K562 (cell line): ENCODE data around the gene ZKSCAN5. TPM values are rescaled to one million over a fixed set of nuclear protein-coding genes. Genes with fewer than 3 reads are reported as not detected.
"Not testable (repeated sequence)": the region's sequence is repeated elsewhere in the genome, so short reads cannot be mapped to it uniquely, and the experiment has no call there.

Experiments
- ATAC-seq: fragments of 200-7000 bp; cut with Tn5 transposase; 3 replicates; pipeline ENCODE4 v1.9.1; 2020; ENCODE audit warnings: moderate library complexity
- BruUV-seq: library from RNA; stranded (reverse); fragments of 400-500 nt; replicated peaks from 2 replicates; lab custom pipeline; 2021; lab: Mats Ljungman, UMichigan
- CTCF ChIA-PET: fragments of 300-600 bp; formaldehyde crosslinking; extraction: SDS; loops from one replicate; lab custom pipeline; 2021; ENCODE audit warnings: low intra/inter-chr PET ratio; lab: Yijun Ruan, JAX
- POLR2A ChIA-PET: fragments of 300-600, 350-650 bp; sonication (Branson Sonifier 250); formaldehyde crosslinking; extraction: SDS; loops from one replicate; lab custom pipeline; 2021; ENCODE audit warnings: antibody characterized with exemption, inconsistent platforms; lab: Yijun Ruan, JAX
- DNase-seq, 4 experiments: peaks; one replicate each; pipeline versions ENCODE4 v3.0.0 to v3.0.0-alpha.2; 2011 to 2018; ENCODE audit warnings: low spot score in 3 of 4, mixed read lengths in 3 of 4; ENCODE audit errors: extremely low read depth in 1 of 4
- FAIRE-seq: peaks from 2 replicates; lab custom pipeline; 2011; peaks lifted over from hg19 to GRCh38; lab: Jason Lieb, UNC
- H2AFZ ChIP-seq: 2 replicates; pipeline ENCODE4 v1.6.0; 2011; ENCODE audit warnings: low read depth, low read length, control low read depth, inconsistent platforms
- H3K27ac ChIP-seq: fragments of 200-600 bp; 3 replicates; pipeline ENCODE4 v1.8.0; 2011; ENCODE audit warnings: low read depth, mild to moderate bottlenecking, control low read depth, inconsistent platforms, low read length, moderate library complexity, mixed read lengths; ENCODE audit errors: extremely low read depth
- H3K27me3 ChIP-seq, 2 experiments: fragments of 300-600 bp in 1 of 2; 2 replicates in 1 of 2; 3 replicates in 1 of 2; pipeline versions ENCODE4 v1.6.0 to v1.8.0; 2011; ENCODE audit warnings: inconsistent platforms in 2 of 2, low read length in 2 of 2, mild to moderate bottlenecking in 1 of 2, mixed read lengths in 1 of 2, moderate library complexity in 1 of 2; ENCODE audit not compliant: control insufficient read depth in 2 of 2, insufficient read depth in 2 of 2
- H3K36me3 ChIP-seq: fragments of 300-600 bp; 3 replicates; pipeline ENCODE4 v1.8.0; 2011; ENCODE audit warnings: mild to moderate bottlenecking, low read length, inconsistent platforms; ENCODE audit not compliant: control insufficient read depth, insufficient read depth
- H3K4me1 ChIP-seq, 2 experiments: fragments of 200-600 bp in 1 of 2; replicated peaks in 1 of 2; 2 replicates in 1 of 2; 3 replicates in 1 of 2; pipeline versions ENCODE4 v1.5.1 to v1.8.0; 2011; ENCODE audit warnings: inconsistent platforms in 2 of 2, low read length in 2 of 2, mild to moderate bottlenecking in 1 of 2, mixed read lengths in 1 of 2, moderate library complexity in 1 of 2; ENCODE audit not compliant: control insufficient read depth in 2 of 2, insufficient read depth in 2 of 2
- H3K4me2 ChIP-seq: 2 replicates; pipeline ENCODE4 v1.6.1; 2011; ENCODE audit warnings: low read length, control low read depth, inconsistent platforms, mixed read lengths; ENCODE audit not compliant: insufficient read depth
- H3K4me3 ChIP-seq: fragments of 200-600 bp; sonication (generic), shearing (Covaris generic); 2 replicates; pipeline ENCODE4 v1.5.1; 2016; ENCODE audit warnings: control low read depth, inconsistent platforms
- H3K79me2 ChIP-seq: fragments of 200-600 bp; 3 replicates; pipeline ENCODE4 v1.8.0; 2011; ENCODE audit warnings: low read length, inconsistent platforms; ENCODE audit not compliant: control insufficient read depth, insufficient read depth
- H3K9ac ChIP-seq, 2 experiments: 2 replicates each; pipeline versions ENCODE4 v1.6.0 to v1.6.1; 2011; ENCODE audit warnings: low read depth in 2 of 2, low read length in 2 of 2, control low read depth in 1 of 2, inconsistent platforms in 1 of 2, mild to moderate bottlenecking in 1 of 2, mixed read lengths in 1 of 2; ENCODE audit not compliant: insufficient read depth in 1 of 2
- H3K9me1 ChIP-seq: one replicate; pipeline ENCODE4 v1.6.0; 2011; ENCODE audit warnings: inconsistent platforms, mild to moderate bottlenecking, low read length, moderate library complexity; ENCODE audit not compliant: control insufficient read depth, insufficient read depth
- H3K9me3 ChIP-seq: replicated peaks from 2 replicates; pipeline ENCODE4 v1.5.1; 2011; ENCODE audit warnings: low read depth, low read length, inconsistent platforms; ENCODE audit not compliant: control insufficient read depth, insufficient read depth
- H4K20me1 ChIP-seq: replicated peaks from 2 replicates; pipeline ENCODE4 v1.6.1; 2011; ENCODE audit warnings: low read length, inconsistent platforms, mixed read lengths; ENCODE audit not compliant: control insufficient read depth, insufficient read depth
- ATF2 ChIP-seq: sonication (generic); formaldehyde crosslinking; IDR thresholded peaks from 2 replicates; pipeline ENCODE4 v1.8.1; 2022; ENCODE audit warnings: missing genetic modification reagents
- CBX1 ChIP-seq: sonication (generic); IDR thresholded peaks from 2 replicates; pipeline ENCODE4 v1.6.1; 2016; ENCODE audit warnings: antibody characterized with exemption, low read depth, mild to moderate bottlenecking
- HDAC8 ChIP-seq: fragments of 450-650 bp; IDR thresholded peaks from 2 replicates; pipeline ENCODE4 v1.6.1; 2016; ENCODE audit warnings: mild to moderate bottlenecking, missing genetic modification characterization, moderate library complexity, missing compliant biosample characterization
- HMGN3 ChIP-seq: IDR thresholded peaks from 2 replicates; pipeline ENCODE4 v1.6.1; 2011; ENCODE audit warnings: borderline replicate concordance, low read depth, mild to moderate bottlenecking, mixed read lengths, low read length; ENCODE audit not compliant: insufficient read length; ENCODE audit errors: extremely low read depth
- PHTF2 ChIP-seq: fragments of 250-450 bp; sonication (Bioruptor Pico); IDR thresholded peaks from 2 replicates; pipeline ENCODE4 v1.5.0; 2021; ENCODE audit warnings: mild to moderate bottlenecking
- TBL1XR1 ChIP-seq, 2 experiments: IDR thresholded peaks; 2 replicates each; pipeline ENCODE4 v1.6.1; 2012; ENCODE audit warnings: improper control_type of control experiment in 2 of 2, low read length in 2 of 2, mild to moderate bottlenecking in 1 of 2
- ZC3H11A ChIP-seq: IDR thresholded peaks from 2 replicates; pipeline ENCODE4 v1.6.1; 2012; ENCODE audit warnings: low read depth, low read length, improper control_type of control experiment
- ZNF165 ChIP-seq: fragments of 250-450 bp; sonication (Bioruptor Pico); IDR thresholded peaks from 2 replicates; pipeline ENCODE4 v1.4.0; 2020; ENCODE audit warnings: borderline replicate concordance
- WGBS: fragments of 100-300 bp; shearing (Covaris generic); methylation state at CpG from one replicate; pipeline ENCODE4 v1.1.6; 2016; ENCODE audit warnings: low coverage, mixed read lengths; ENCODE audit not compliant: insufficient coverage; ENCODE audit errors: missing lambda C conversion rate; 5-methylcytosine and 5-hydroxymethylcytosine counted together
- in situ Hi-C: fragments of 300-500 bp; cut with MboI; formaldehyde crosslinking; loops from 4 replicates; pipeline ENCODE4 v1.15.0; 2018; ENCODE audit warnings: inconsistent platforms, mixed read lengths
- intact Hi-C: fragments of 100-400 bp; cut with micrococcal nuclease; formaldehyde crosslinking; loops from 2 replicates; pipeline ENCODE4 v1.14.2; 2022
- polyA plus RNA-seq, 8 experiments: library from polyadenylated mRNA; depleted of rRNA in 4 of 8; stranded (reverse) in 5 of 8; unstranded in 3 of 8; fragments of >200 nt; fragmentation: Nextera tagmentation in 2 of 8; fragmentation: Illumina TruSeq in 1 of 8; extraction: Ambion mirVana in 2 of 8; extraction: Trizol in 1 of 8; gene quantifications; 2 replicates each; pipeline versions ENCODE4 v1.2.1 to v1.2.3, GENCODE V29; 2011 to 2014; ENCODE audit warnings: inconsistent platforms in 1 of 8, missing spikeins in 1 of 8
- total RNA-seq, 7 experiments: library from RNA; depleted of rRNA in 6 of 7; stranded (reverse); fragments of >200 nt in 6 of 7; fragmentation: Illumina TruSeq in 2 of 7; extraction: Trizol in 2 of 7; gene quantifications; 2 replicates each; pipeline versions ENCODE4 v1.2.1 to v1.2.3, GENCODE V29; 2011 to 2021; ENCODE audit warnings: low replicate concordance in 1 of 7

ZKSCAN5 gene
- total and polyA plus RNA-seq, 9 of the 15 experiments (the other 6 are each of a cell fraction or from before 2014, with no cell fraction given) = 4.2 to 19.0 (median 15.0) TPM

DNA sequence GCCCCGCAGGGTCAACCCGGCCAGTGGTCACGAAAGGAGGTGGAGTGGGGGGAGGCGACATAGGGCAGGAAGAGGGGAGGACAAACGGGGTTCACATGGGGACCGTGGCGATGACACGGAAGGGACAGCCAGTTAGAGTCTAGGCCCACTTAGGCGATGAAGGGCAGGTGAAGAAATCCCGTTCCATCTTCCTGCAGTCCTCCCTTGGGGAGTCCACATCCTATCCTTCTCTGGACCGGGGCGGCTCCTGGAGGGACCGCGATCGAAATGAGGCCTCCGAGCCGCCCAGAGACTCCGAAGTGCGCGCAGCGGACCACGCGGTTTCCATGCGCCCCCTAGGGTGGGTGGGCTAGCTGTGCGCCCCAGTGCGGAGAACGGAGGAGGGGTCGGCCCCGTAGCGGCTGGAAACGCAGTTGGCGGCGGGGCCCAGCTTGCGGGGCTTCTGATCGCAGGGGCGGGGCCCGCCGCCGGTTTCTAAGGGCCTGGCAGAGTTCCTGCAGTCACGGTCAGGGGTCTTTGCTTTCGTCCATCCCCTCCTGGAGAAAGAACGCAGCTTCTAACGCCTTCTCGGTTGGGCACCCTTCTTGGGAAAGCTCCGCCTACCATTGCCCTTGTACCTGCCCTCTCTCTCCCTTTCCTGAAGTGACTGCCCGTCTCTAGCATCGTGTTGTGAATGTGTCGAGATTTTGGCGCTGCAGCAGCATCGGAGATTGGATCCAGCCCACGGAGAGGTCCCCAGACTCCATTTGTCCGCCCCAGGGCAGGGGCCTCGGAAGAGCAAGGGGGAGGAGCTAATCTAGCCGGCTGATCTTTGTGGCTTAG lies 75.7 kb downstream of the ZKSCAN5 start (continued):
- peak; percentile 19 for TF ChIP-seq HMGN3
- no peak for TF ChIP-seq HDAC8 (tag)
- TF ChIP-seq ZNF165 = no peak
- TF ChIP-seq TBL1XR1 (IDR thresholded peaks at IDR 0.05; ENCODE audit: low read length in 2 of 2) = no peak
- TF ChIP-seq CBX1 = peak; percentile 27; the same call in 1 of the 2 replicates
- no peak for TF ChIP-seq PHTF2 (CRISPR knock-in tag)
- no peak for TF ChIP-seq ATF2 (CRISPR knock-in tag)

- Histone ChIP-seq H3K27me3 (peaks cover 15 to 17% of the 10 kb centered on the region in 2 experiments; a peak in 3 of 5 replicates), H3K4me1 (peaks cover 0 to 17% of the 10 kb centered on the region in 2 experiments; a peak in 2 of 5 replicates)
- TF ChIP-seq ZC3H11A = peak; percentile 45; the same call in 1 of the 2 replicates
- POLR2A ChIA-PET = interaction anchor here (1.1 to 1.7 kb wide), 2 partner anchors 9 to 14 kb away, joined by 3 to 6 read pairs; no protein-coding TSS in a partner anchor
- ATAC-seq, H3K9me1 ChIP-seq, DNase-seq, H4K20me1 ChIP-seq, FAIRE-seq, H3K4me3 ChIP-seq, H3K9ac ChIP-seq, H3K4me2 ChIP-seq, BruUV-seq, H3K36me3 ChIP-seq, H3K9me3 ChIP-seq, CTCF ChIA-PET, H2AFZ ChIP-seq, H3K79me2 ChIP-seq, intact Hi-C loops, in situ Hi-C loops, H3K27ac ChIP-seq: not testable (repeated sequence)
- WGBS = 23% methylated on average over 4 of the region's 4 CpGs
Observed at GRCh38 chr7:99580778-99581332, 76.4 kb downstream of the ZKSCAN5 start.

Other genes with a start within 250 kb of the ZKSCAN5 start
Only the 7 nearest of the 16 such genes appear.
- gene PTCD1, start 65.9 kb upstream of the ZKSCAN5 start, total RNA-seq (2014; rRNA removed) = 17.1 and 24.4 TPM in 2 replicates
- gene PTCD1, start 65.9 kb upstream of the ZKSCAN5 start, total RNA-seq (2014; rRNA removed; fragmentation: Illumina TruSeq; extraction: Trizol) = 6.2 and 6.9 TPM in 2 replicates
- gene PTCD1, start 65.9 kb upstream of the ZKSCAN5 start, total RNA-seq (2015; rRNA removed; fragmentation: Illumina TruSeq; extraction: Trizol) = 10.3 and 10.5 TPM in 2 replicates
- gene PTCD1, start 65.9 kb upstream of the ZKSCAN5 start, total RNA-seq (2021) = 12.3 and 16.3 TPM in 2 replicates
- gene PTCD1, start 65.9 kb upstream of the ZKSCAN5 start, polyA plus RNA-seq (2011; rRNA removed) = 4.1 and 5.3 TPM in 2 replicates
- 5.0 and 21.9 TPM in 2 replicates for gene PTCD1, start 65.9 kb upstream of the ZKSCAN5 start, polyA plus RNA-seq (2014; fragmentation: Illumina TruSeq; extraction: Trizol)
- under 1 TPM; 0.46 to 0.57 TPM for gene PTCD1, start 65.9 kb upstream of the ZKSCAN5 start, polyA plus RNA-seq (2014; fragmentation: Nextera tagmentation; extraction: Ambion mirVana)
- 10.5 and 13.5 TPM in 2 replicates for gene PTCD1, start 65.9 kb upstream of the ZKSCAN5 start, polyA plus RNA-seq (2014; rRNA removed)
- gene CPSF4, start 65.7 kb upstream of the ZKSCAN5 start, total RNA-seq (2014; rRNA removed) = 71.7 and 83.4 TPM in 2 replicates
- gene CPSF4, start 65.7 kb upstream of the ZKSCAN5 start, total RNA-seq (2014; rRNA removed; fragmentation: Illumina TruSeq; extraction: Trizol) = 39.2 and 46.1 TPM in 2 replicates
- 63.9 and 66.7 TPM in 2 replicates for gene CPSF4, start 65.7 kb upstream of the ZKSCAN5 start, total RNA-seq (2015; rRNA removed; fragmentation: Illumina TruSeq; extraction: Trizol)
- 97.7 and 99.8 TPM in 2 replicates for gene CPSF4, start 65.7 kb upstream of the ZKSCAN5 start, total RNA-seq (2021)
- gene CPSF4, start 65.7 kb upstream of the ZKSCAN5 start, polyA plus RNA-seq (2011; rRNA removed) = 81.3 and 83.8 TPM in 2 replicates
- 86.8 and 90.7 TPM in 2 replicates for gene CPSF4, start 65.7 kb upstream of the ZKSCAN5 start, polyA plus RNA-seq (2014; fragmentation: Illumina TruSeq; extraction: Trizol)
- gene CPSF4, start 65.7 kb upstream of the ZKSCAN5 start, polyA plus RNA-seq (2014; fragmentation: Nextera tagmentation; extraction: Ambion mirVana) = 10 to 100 TPM; 16.9 to 17.4 TPM
- gene CPSF4, start 65.7 kb upstream of the ZKSCAN5 start, polyA plus RNA-seq (2014; rRNA removed) = 118 and 126 TPM in 2 replicates
- 1,647 and 1,953 TPM in 2 replicates for gene ATP5MF, start 38.5 kb upstream of the ZKSCAN5 start, total RNA-seq (2014; rRNA removed)
- gene ATP5MF, start 38.5 kb upstream of the ZKSCAN5 start, total RNA-seq (2014; rRNA removed; fragmentation: Illumina TruSeq; extraction: Trizol) = 2,182 and 2,228 TPM in 2 replicates
- gene ATP5MF, start 38.5 kb upstream of the ZKSCAN5 start, total RNA-seq (2015; rRNA removed; fragmentation: Illumina TruSeq; extraction: Trizol) = 2,335 and 2,592 TPM in 2 replicates
- gene ATP5MF, start 38.5 kb upstream of the ZKSCAN5 start, total RNA-seq (2021) = 949 and 959 TPM in 2 replicates
- 1,154 and 1,475 TPM in 2 replicates for gene ATP5MF, start 38.5 kb upstream of the ZKSCAN5 start, polyA plus RNA-seq (2011; rRNA removed)
- 2,809 and 3,010 TPM in 2 replicates for gene ATP5MF, start 38.5 kb upstream of the ZKSCAN5 start, polyA plus RNA-seq (2014; fragmentation: Illumina TruSeq; extraction: Trizol)
- 1,000 to 10,000 TPM; 4,986 to 5,374 TPM for gene ATP5MF, start 38.5 kb upstream of the ZKSCAN5 start, polyA plus RNA-seq (2014; fragmentation: Nextera tagmentation; extraction: Ambion mirVana)
- 2,215 and 2,237 TPM in 2 replicates for gene ATP5MF, start 38.5 kb upstream of the ZKSCAN5 start, polyA plus RNA-seq (2014; rRNA removed)
- 16.4 and 19.6 TPM in 2 replicates for gene ZNF789, start 31.8 kb upstream of the ZKSCAN5 start, total RNA-seq (2014; rRNA removed)
- 30.7 and 32.3 TPM in 2 replicates for gene ZNF789, start 31.8 kb upstream of the ZKSCAN5 start, total RNA-seq (2014; rRNA removed; fragmentation: Illumina TruSeq; extraction: Trizol)
- 23.0 and 24.8 TPM in 2 replicates for gene ZNF789, start 31.8 kb upstream of the ZKSCAN5 start, total RNA-seq (2015; rRNA removed; fragmentation: Illumina TruSeq; extraction: Trizol)
- gene ZNF789, start 31.8 kb upstream of the ZKSCAN5 start, total RNA-seq (2021) = 22.1 and 22.8 TPM in 2 replicates
- 46.2 and 57.0 TPM in 2 replicates for gene ZNF789, start 31.8 kb upstream of the ZKSCAN5 start, polyA plus RNA-seq (2011; rRNA removed)
- gene ZNF789, start 31.8 kb upstream of the ZKSCAN5 start, polyA plus RNA-seq (2014; fragmentation: Illumina TruSeq; extraction: Trizol) = 28.1 and 29.1 TPM in 2 replicates
- 1 to 10 TPM; 6.1 to 7.4 TPM for gene ZNF789, start 31.8 kb upstream of the ZKSCAN5 start, polyA plus RNA-seq (2014; fragmentation: Nextera tagmentation; extraction: Ambion mirVana)
- gene ZNF789, start 31.8 kb upstream of the ZKSCAN5 start, polyA plus RNA-seq (2014; rRNA removed) = 34.8 and 40.2 TPM in 2 replicates
- gene ZNF394, start 4.4 kb upstream of the ZKSCAN5 start, total RNA-seq (2014; rRNA removed) = 24.2 and 25.6 TPM in 2 replicates
- 31.4 and 32.2 TPM in 2 replicates for gene ZNF394, start 4.4 kb upstream of the ZKSCAN5 start, total RNA-seq (2014; rRNA removed; fragmentation: Illumina TruSeq; extraction: Trizol)
- 28.1 and 28.9 TPM in 2 replicates for gene ZNF394, start 4.4 kb upstream of the ZKSCAN5 start, total RNA-seq (2015; rRNA removed; fragmentation: Illumina TruSeq; extraction: Trizol)
- gene ZNF394, start 4.4 kb upstream of the ZKSCAN5 start, total RNA-seq (2021) = 25.5 and 27.8 TPM in 2 replicates
- gene ZNF394, start 4.4 kb upstream of the ZKSCAN5 start, polyA plus RNA-seq (2011; rRNA removed) = 11.7 and 17.7 TPM in 2 replicates
- gene ZNF394, start 4.4 kb upstream of the ZKSCAN5 start, polyA plus RNA-seq (2014; fragmentation: Illumina TruSeq; extraction: Trizol) = 23.7 and 25.5 TPM in 2 replicates
- 1 to 10 TPM; 2.9 to 4.0 TPM for gene ZNF394, start 4.4 kb upstream of the ZKSCAN5 start, polyA plus RNA-seq (2014; fragmentation: Nextera tagmentation; extraction: Ambion mirVana)
- 20.2 and 23.5 TPM in 2 replicates for gene ZNF394, start 4.4 kb upstream of the ZKSCAN5 start, polyA plus RNA-seq (2014; rRNA removed)
- gene FAM200A, start 47.5 kb downstream of the ZKSCAN5 start, total RNA-seq (2014; rRNA removed) = 6.3 and 6.4 TPM in 2 replicates
- gene FAM200A, start 47.5 kb downstream of the ZKSCAN5 start, total RNA-seq (2014; rRNA removed; fragmentation: Illumina TruSeq; extraction: Trizol) = 8.3 and 10.2 TPM in 2 replicates
- gene FAM200A, start 47.5 kb downstream of the ZKSCAN5 start, total RNA-seq (2015; rRNA removed; fragmentation: Illumina TruSeq; extraction: Trizol) = 9.4 and 10.0 TPM in 2 replicates
- 6.3 and 7.0 TPM in 2 replicates for gene FAM200A, start 47.5 kb downstream of the ZKSCAN5 start, total RNA-seq (2021)
- 6.8 and 11.2 TPM in 2 replicates for gene FAM200A, start 47.5 kb downstream of the ZKSCAN5 start, polyA plus RNA-seq (2011; rRNA removed)
- 10.3 and 11.3 TPM in 2 replicates for gene FAM200A, start 47.5 kb downstream of the ZKSCAN5 start, polyA plus RNA-seq (2014; fragmentation: Illumina TruSeq; extraction: Trizol)
- 1 to 10 TPM; 3.3 to 4.3 TPM for gene FAM200A, start 47.5 kb downstream of the ZKSCAN5 start, polyA plus RNA-seq (2014; fragmentation: Nextera tagmentation; extraction: Ambion mirVana)
- gene FAM200A, start 47.5 kb downstream of the ZKSCAN5 start, polyA plus RNA-seq (2014; rRNA removed) = 7.9 and 9.0 TPM in 2 replicates
- 85.6 and 123 TPM in 2 replicates for gene ZNF655, start 54.0 kb downstream of the ZKSCAN5 start, total RNA-seq (2014; rRNA removed)
- gene ZNF655, start 54.0 kb downstream of the ZKSCAN5 start, total RNA-seq (2014; rRNA removed; fragmentation: Illumina TruSeq; extraction: Trizol) = 94.7 and 105 TPM in 2 replicates
- 94.4 and 95.2 TPM in 2 replicates for gene ZNF655, start 54.0 kb downstream of the ZKSCAN5 start, total RNA-seq (2015; rRNA removed; fragmentation: Illumina TruSeq; extraction: Trizol)
- gene ZNF655, start 54.0 kb downstream of the ZKSCAN5 start, total RNA-seq (2021) = 68.1 and 78.1 TPM in 2 replicates
- gene ZNF655, start 54.0 kb downstream of the ZKSCAN5 start, polyA plus RNA-seq (2011; rRNA removed) = 81.3 and 112 TPM in 2 replicates
- gene ZNF655, start 54.0 kb downstream of the ZKSCAN5 start, polyA plus RNA-seq (2014; fragmentation: Illumina TruSeq; extraction: Trizol) = 101 and 103 TPM in 2 replicates
- gene ZNF655, start 54.0 kb downstream of the ZKSCAN5 start, polyA plus RNA-seq (2014; fragmentation: Nextera tagmentation; extraction: Ambion mirVana) = 10 to 100 TPM; 25.7 to 34.1 TPM
- gene ZNF655, start 54.0 kb downstream of the ZKSCAN5 start, polyA plus RNA-seq (2014; rRNA removed) = 130 and 137 TPM in 2 replicates